ENCODE data around the gene AMBRA1. TPM values are rescaled to one million over a fixed set of nuclear protein-coding genes. Genes with fewer than 3 reads are reported as not detected.

AMBRA1 gene, protein sequence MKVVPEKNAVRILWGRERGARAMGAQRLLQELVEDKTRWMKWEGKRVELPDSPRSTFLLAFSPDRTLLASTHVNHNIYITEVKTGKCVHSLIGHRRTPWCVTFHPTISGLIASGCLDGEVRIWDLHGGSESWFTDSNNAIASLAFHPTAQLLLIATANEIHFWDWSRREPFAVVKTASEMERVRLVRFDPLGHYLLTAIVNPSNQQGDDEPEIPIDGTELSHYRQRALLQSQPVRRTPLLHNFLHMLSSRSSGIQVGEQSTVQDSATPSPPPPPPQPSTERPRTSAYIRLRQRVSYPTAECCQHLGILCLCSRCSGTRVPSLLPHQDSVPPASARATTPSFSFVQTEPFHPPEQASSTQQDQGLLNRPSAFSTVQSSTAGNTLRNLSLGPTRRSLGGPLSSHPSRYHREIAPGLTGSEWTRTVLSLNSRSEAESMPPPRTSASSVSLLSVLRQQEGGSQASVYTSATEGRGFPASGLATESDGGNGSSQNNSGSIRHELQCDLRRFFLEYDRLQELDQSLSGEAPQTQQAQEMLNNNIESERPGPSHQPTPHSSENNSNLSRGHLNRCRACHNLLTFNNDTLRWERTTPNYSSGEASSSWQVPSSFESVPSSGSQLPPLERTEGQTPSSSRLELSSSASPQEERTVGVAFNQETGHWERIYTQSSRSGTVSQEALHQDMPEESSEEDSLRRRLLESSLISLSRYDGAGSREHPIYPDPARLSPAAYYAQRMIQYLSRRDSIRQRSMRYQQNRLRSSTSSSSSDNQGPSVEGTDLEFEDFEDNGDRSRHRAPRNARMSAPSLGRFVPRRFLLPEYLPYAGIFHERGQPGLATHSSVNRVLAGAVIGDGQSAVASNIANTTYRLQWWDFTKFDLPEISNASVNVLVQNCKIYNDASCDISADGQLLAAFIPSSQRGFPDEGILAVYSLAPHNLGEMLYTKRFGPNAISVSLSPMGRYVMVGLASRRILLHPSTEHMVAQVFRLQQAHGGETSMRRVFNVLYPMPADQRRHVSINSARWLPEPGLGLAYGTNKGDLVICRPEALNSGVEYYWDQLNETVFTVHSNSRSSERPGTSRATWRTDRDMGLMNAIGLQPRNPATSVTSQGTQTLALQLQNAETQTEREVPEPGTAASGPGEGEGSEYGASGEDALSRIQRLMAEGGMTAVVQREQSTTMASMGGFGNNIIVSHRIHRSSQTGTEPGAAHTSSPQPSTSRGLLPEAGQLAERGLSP (N-terminal part only)
- total RNA-seq (2014; rRNA removed) (15.8 and 18.0 TPM in 2 replicates), Bru-seq, nascent RNA (percentile 81 among the genes with signal in this experiment), BruChase-seq, experiment 1, labeled RNA remaining after a 6-hour chase (percentile 69 among the genes with signal in this experiment), BruChase-seq, experiment 2, labeled RNA remaining after a 2-hour chase (percentile 73 among the genes with signal in this experiment)
- long read RNA-seq, full-length matches to known transcripts: 3 of 27 reads
- long read RNA-seq, partial matches to known transcripts: 18 of 27 reads
- long read RNA-seq, other reads (novel, unspliced or antisense): 6 of 27 reads

DNA sequence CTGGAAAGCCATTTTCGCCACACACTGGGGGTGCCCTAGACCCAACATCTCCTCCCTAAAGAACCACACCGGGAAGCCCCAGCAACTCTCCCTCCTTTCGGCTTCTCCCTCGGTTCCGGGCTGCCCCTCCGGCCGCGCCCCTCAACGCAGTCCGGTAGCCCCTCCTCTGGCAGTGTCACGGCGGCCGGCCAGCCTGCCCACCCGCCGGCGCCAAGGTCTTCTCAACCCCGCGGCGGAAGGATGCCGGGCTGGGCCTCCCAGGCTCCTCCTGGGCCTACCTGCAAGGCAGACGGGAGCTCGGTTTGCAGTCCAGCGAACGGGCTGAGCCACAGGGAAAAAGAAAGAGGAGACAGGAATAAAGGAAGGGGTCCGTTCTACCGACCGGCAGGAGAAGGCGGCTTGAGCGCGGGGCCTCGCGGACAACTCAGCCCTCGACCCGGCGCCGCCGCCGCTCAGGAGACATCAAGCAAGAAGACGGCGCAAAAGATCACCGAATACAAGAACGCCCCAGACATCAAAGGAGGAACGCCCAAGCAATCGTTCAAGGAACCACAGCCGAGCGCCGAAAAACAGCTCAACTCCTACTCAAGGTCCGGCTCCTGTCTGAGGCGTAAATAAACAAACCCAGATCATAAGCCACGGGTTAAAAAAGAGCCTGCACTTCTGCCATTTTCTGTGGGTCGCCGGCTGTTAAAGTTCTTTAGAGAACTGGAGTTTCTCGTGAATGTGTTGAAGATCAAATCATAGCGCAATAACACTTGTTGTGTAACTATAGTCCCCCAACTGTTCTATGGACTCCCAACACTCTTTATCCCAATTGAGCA is at the start of gene AMBRA1:
Gene AMBRA1 (minus strand): TSS at position 474 of the 824 bp plus-strand sequence. CDS start 45,643 bp downstream, outside the sequence.
- H3K9me2 ChIP-seq (replicated peaks; ENCODE audit: low read length): no peaks in the 10 kb centered on the region
- H3K36me3 ChIP-seq (ENCODE audit: low read depth, low read length): no peaks in the 10 kb centered on the region
- intact Hi-C loops (cut with micrococcal nuclease): loop anchor here (2.0 kb wide), 1 partner anchor 23 kb away; the partner anchor contains the start of genes ATG13 and HARBI1
- TF ChIP-seq EZH2phosphoT487 (IDR thresholded peaks at IDR 0.05; ENCODE audit: borderline replicate concordance, low read length) (no peak), EZH2 (IDR thresholded peaks at IDR 0.05; ENCODE audit: low read length, unreplicated experiment) (no peak)
- TF ChIP-seq, protein P1, sequence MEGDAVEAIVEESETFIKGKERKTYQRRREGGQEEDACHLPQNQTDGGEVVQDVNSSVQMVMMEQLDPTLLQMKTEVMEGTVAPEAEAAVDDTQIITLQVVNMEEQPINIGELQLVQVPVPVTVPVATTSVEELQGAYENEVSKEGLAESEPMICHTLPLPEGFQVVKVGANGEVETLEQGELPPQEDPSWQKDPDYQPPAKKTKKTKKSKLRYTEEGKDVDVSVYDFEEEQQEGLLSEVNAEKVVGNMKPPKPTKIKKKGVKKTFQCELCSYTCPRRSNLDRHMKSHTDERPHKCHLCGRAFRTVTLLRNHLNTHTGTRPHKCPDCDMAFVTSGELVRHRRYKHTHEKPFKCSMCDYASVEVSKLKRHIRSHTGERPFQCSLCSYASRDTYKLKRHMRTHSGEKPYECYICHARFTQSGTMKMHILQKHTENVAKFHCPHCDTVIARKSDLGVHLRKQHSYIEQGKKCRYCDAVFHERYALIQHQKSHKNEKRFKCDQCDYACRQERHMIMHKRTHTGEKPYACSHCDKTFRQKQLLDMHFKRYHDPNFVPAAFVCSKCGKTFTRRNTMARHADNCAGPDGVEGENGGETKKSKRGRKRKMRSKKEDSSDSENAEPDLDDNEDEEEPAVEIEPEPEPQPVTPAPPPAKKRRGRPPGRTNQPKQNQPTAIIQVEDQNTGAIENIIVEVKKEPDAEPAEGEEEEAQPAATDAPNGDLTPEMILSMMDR (conservative IDR thresholded peaks at IDR 0.05; ENCODE audit: low read depth, low read length): no peak
- H4K20me1 ChIP-seq (ENCODE audit: low read length): 0 out of 2 replicates have a peak, but pooled peaks cover 12% of the 10 kb centered on the region
- H3K27me3 ChIP-seq (ENCODE audit: low read length): no peaks in the 10 kb centered on the region
- ChIA-PET CTCF (interaction anchor here (0.8 kb wide), 2 partner anchors 21 to 104 kb away, joined by 3 to 4 read pairs; no protein-coding TSS in a partner anchor), POLR2A (ENCODE audit: unreplicated experiment) (interaction anchor here (0.5 to 1.3 kb wide), 4 partner anchors 18 to 343 kb away, joined by 3 to 7 read pairs (median 5); partner anchors contain the start of gene CSTPP1)
- peaks cover 19% of the 10 kb centered on the region for H3K4me1 ChIP-seq (ENCODE audit: insufficient read depth, low read length)
- peak within 1 kb of the TSS; percentile 98 for H3K4me2 ChIP-seq (ENCODE audit: low read length)
- H2AFZ ChIP-seq (ENCODE audit: low read length): peak within 1 kb of the TSS; percentile 98
- H3K79me2 ChIP-seq (ENCODE audit: low read length): peaks cover 50% of the 10 kb centered on the region
- H3F3A ChIP-seq (ENCODE audit: low read length, unreplicated experiment): no peaks in the 10 kb centered on the region
- DNase-seq (peak; percentile 89), ATAC-seq (peak; percentile 92)
- no peak within 1 kb of the TSS for H3K27ac ChIP-seq (ENCODE audit: low read length)
- peak within 1 kb of the TSS; percentile 88 for H3K9ac ChIP-seq (ENCODE audit: low read length)
- H3K9me3 ChIP-seq (ENCODE audit: low read length): no peaks in the 10 kb centered on the region
- BruUV-seq (replicated peaks): TSS peak; percentile 95
- H3K4me3 ChIP-seq (ENCODE audit: low read length): peak within 1 kb of the TSS; percentile 94

DNA sequence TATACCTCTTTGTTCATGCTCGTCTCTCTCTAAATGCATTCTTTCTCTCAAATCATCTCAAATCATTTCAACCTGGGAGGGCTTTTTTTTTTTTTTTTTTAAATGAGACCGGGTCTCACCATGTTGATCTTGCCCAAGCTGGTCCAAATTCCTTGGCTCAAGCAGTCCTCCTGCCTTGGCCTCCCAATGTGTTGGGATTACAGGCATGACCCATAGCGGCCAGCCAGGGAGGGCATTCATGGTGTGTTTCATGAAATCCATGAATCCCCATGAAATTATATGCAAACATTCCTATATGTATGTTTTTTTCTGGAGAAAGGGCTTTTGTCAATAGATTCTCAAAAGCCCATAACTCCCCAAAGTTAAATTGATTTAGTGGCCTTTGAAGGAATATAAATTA is 49.7 kb upstream of the AMBRA1 start:
- no TSS peak for BruUV-seq (replicated peaks)
- POLR2A ChIA-PET (ENCODE audit: unreplicated experiment): no interaction called here

More for the DNA sequence above, 49.7 kb upstream of the AMBRA1 start:
- Histone ChIP-seq H4K20me1 (ENCODE audit: low read length) (no peaks in the 10 kb centered on the region), H3K4me2 (ENCODE audit: low read length) (no peak overlapping the region), H3K4me3 (ENCODE audit: low read length) (no peak overlapping the region), H3K27me3 (ENCODE audit: low read length) (no peaks in the 10 kb centered on the region), H3K9ac (ENCODE audit: low read length) (no peak overlapping the region), H2AFZ (ENCODE audit: low read length) (no peak overlapping the region), H3F3A (ENCODE audit: low read length, unreplicated experiment) (no peaks in the 10 kb centered on the region), H3K27ac (ENCODE audit: low read length) (no peak overlapping the region), H3K36me3 (ENCODE audit: low read depth, low read length) (peaks cover 8% of the 10 kb centered on the region), H3K4me1 (ENCODE audit: insufficient read depth, low read length) (no peaks in the 10 kb centered on the region), H3K9me3 (ENCODE audit: low read length) (no peaks in the 10 kb centered on the region), H3K79me2 (ENCODE audit: low read length) (no peaks in the 10 kb centered on the region), H3K9me2 (replicated peaks; ENCODE audit: low read length) (no peaks in the 10 kb centered on the region)
- no peak for ATAC-seq
- no peak for DNase-seq
- intact Hi-C loops (cut with micrococcal nuclease): no loop called here
- TF ChIP-seq EZH2phosphoT487 (IDR thresholded peaks at IDR 0.05; ENCODE audit: borderline replicate concordance, low read length) (no peak), EZH2 (IDR thresholded peaks at IDR 0.05; ENCODE audit: low read length, unreplicated experiment) (no peak)
- TF ChIP-seq, protein P1 (conservative IDR thresholded peaks at IDR 0.05; ENCODE audit: low read depth, low read length): no peak
- CTCF ChIA-PET: no interaction called here
